Hindlimb muscle (tissue), 1 donor: Measurements from ENCODE around the gene TMEM63C. TPM values are rescaled to one million over a fixed set of nuclear protein-coding genes. Genes with fewer than 3 reads are reported as not detected.

Experiments
- DNase-seq: peaks from one replicate; pipeline ENCODE4 v3.0.0-alpha.2; 2013
- polyA plus RNA-seq: library from polyadenylated mRNA; unstranded; fragments of 120-200 nt; gene quantifications from one replicate; pipeline ENCODE4 v1.2.1, GENCODE V29; 2013; ENCODE audit not compliant: insufficient read length

Gene TMEM63C
- polyA plus RNA-seq, 1 donor = 1.0 TPM

DNA sequence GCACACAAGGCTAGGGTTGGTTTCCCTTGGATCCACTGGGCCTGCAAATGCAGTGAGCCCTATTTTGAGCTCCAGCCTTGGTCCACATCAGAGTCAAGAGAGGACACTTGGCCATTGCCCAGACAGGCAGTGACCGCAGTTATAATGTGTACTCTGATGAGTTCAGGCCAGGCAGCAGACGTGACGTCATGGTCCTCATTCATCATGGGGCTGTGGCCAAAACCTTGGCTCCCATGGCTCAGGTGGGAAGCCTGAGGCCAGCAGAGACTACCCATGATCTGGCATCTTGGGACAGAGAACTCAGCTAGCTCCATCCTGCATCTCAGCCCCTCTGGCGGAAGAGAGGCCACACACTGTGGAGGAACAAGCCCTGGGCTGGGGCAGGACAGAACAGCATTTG lies 16.4 kb downstream of the TMEM63C start:
- no peak for DNase-seq

DNA sequence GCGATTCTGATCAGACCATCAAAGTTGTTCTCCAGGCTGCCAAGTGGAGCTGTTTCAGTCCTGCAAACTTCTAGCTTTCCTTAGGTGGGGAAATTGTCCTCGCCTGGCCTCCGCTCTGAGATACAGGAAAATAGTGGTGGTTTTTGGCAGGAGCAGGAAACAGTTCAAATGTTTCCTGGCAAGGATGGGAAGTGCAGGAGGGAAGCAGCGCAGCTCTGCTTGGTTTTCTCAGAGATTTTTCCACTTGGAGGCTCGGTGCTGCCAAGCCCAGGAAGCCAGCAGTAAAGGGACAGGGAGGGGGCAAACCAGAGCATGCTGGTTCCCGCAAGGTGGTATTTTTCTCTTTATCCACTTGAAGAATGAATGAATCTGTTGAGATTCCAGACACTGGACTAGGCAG lies 17.0 kb downstream of the TMEM63C start:
- peak; percentile 37 for DNase-seq

DNA sequence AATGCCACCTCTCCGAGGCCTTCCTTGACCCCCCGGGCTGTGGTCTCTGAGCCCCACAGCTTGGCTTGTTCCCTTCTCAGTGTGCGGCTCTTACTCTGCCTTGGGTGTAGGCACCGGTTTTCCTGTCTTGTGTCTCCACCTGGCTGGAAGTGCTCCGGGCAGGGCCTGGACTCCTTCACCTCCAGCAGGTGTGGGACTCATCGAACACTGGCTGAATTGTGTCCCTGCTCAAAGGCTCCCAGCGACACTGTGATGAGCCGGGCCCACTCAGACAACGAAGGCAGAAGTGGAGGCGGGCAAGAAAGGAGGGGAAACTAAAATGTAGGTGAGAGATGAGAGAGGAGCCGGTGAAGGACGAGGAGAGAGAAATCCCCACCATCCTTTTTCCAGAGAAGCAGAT lies 18.0 kb downstream of the TMEM63C start:
- no peak for DNase-seq

DNA sequence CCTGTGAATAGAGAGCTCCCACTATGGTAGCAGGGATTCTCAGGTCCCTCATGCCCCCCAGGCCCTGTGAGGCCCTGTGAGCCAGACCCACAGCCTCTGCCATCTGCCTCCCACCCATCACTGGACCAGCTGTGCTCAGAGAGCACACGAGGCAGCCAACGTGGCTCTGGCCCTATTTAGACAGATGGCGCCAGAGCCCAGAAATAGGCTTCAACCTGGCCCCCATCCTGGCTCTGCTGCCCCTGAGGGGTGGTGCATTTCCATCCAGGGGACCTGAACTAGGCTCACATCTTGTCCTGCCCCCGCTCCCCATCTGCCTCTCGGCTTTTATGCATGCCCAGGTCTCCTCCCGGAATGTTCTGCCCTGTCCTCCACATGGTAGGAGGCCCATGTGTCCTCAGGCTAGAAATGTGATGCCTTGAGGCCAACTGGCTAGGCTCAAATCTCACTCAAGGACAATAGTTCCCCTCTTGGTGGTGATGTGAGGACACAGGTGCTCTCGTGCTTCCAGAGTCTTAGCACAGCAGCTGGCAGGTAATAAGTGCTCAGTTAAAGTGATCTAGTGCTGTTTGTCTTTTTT lies 18.9 kb downstream of the TMEM63C start:
- no peak for DNase-seq

GRCh38 chr14:77201696-77202095 lies 20.1 kb downstream of the TMEM63C start:
- DNase-seq = no peak

- no peak for DNase-seq
Measured at GRCh38 chr14:77203611-77204458, 22.2 kb downstream of the TMEM63C start.

- DNase-seq = no peak
Measured at GRCh38 chr14:77204459-77204771, 22.8 kb downstream of the TMEM63C start.

- DNase-seq = no peak
Measured at GRCh38 chr14:77204907-77205306, 23.3 kb downstream of the TMEM63C start.

- no peak for DNase-seq
Measured at GRCh38 chr14:77205566-77205965, 24.0 kb downstream of the TMEM63C start.

- no peak for DNase-seq
Measured at GRCh38 chr14:77206261-77206824, 24.7 kb downstream of the TMEM63C start.

DNA sequence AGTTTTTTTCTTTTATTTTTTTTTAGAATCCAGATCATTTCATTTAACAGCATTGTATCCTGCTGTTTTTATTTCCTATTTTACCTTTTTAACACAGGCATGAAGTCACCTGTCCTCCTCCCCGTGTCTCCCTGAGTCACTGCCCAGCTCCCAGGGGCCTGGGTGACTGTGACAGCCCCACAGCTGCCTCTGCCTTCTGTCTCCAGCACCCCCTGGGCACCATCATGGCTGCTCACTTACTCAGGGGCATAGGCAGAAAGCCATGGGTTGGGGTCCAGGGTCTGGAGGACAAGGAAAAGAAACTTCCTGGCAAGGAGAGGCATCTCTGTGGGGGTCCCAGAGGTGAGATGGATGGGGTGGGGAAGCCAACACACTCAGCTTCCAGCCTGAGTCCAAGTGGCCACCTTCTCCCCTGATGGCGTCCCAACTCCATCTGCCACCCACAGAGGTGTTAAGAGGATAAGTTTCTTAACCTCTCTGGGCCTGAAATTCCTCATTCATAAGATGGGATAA lies 25.3 kb downstream of the TMEM63C start:
- DNase-seq = no peak

DNA sequence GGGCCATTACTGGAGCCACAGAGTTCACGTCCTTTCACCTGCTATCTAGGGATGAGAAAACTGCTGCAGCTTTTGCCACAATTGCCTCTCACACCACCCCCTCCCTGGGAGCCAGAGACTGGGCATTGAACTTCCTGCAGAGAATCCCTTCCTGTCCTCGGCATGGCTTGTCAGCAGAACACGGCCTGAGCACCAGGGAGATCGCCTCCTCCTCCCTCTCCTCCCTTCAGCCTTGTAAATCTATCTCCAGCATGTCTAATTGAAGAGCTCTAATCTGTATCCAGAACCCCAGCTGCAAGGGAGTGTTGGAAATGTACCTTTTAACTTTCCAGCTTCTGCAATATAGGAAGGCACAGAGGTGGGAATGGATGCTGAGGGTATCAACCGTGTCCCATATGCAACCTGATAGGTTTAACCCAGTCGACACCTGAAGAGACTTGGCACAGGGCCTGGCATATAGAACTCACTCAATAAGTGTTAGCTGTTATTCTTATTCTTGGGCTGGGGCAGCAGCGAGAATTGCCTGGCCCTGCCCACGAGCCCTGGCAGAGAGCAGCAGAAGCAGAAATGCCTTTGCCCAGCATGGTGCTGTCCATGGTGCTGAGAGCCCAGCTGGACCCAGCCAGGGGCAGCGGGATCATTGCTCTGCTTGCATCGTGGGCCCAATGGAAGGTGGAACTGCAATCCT lies 26.8 kb downstream of the TMEM63C start:
- DNase-seq = peak; percentile 72

DNA sequence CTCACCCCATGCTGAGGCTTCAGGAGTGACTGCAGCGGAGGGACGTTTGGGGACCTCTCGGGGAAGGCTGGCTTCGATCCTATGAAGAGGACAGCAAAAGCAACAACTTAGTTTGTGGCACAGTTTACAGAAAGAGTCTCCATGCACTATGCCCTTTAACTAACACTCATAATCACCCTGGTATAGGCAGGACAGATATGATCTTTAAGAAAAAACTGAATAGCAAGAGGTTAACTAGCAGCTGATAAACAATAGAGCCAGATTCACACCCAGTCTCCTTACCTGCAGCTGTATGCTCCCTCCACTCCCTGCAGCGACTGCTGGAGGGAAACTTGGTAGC lies 27.4 kb downstream of the TMEM63C start:
- no peak for DNase-seq

- DNase-seq = no peak
Measured at GRCh38 chr14:77212097-77212870, 30.7 kb downstream of the TMEM63C start.

- DNase-seq = no peak
Measured at GRCh38 chr14:77212943-77213678, 31.5 kb downstream of the TMEM63C start.

- DNase-seq = no peak
Measured at GRCh38 chr14:77213679-77214016, 32.0 kb downstream of the TMEM63C start.

GRCh38 chr14:77214216-77214615 lies 32.6 kb downstream of the TMEM63C start:
- DNase-seq = no peak

DNA sequence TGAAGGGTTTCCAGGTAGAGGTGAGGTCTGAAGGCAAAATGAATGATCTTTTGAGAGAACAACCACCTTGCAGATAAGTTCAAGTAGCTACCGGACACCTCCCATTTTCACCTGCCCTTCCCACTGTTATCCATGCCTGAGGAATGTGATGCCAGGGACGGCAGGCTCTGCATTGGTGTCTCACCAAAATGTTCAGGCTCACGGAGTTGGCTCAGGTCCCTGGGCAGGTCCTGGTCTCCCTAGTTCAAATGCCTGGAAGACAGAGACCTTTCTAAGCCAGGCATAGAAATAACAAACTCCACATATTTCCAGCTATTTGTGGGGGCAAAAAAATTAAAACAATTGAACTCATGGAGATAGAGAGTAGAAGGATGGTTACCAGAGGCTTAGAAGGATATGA lies 36.0 kb downstream of the TMEM63C start:
- no peak for DNase-seq

DNA sequence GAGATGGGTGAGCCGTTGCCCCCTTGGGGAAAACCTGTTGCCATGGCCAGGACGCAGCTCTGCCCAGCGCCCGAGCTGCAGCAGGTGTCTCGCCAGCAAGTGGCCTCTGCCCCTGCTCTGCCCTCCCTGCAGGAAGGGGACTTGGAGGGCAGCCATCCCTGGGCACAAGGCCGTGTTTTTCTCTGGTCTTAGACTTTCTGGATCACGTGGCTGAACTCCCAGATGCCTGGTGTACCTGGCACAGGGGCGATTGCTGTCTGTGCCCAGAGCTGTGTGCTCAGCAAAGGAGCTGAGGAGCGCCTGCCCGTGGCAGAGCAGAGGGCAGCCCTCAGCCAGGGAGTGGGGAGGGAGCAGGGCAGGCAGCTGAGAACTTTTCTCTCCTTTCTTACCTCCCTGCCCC lies 38.0 kb downstream of the TMEM63C start:
- no peak for DNase-seq

GRCh38 chr14:77220246-77221017 lies 38.8 kb downstream of the TMEM63C start:
- DNase-seq = no peak

DNA sequence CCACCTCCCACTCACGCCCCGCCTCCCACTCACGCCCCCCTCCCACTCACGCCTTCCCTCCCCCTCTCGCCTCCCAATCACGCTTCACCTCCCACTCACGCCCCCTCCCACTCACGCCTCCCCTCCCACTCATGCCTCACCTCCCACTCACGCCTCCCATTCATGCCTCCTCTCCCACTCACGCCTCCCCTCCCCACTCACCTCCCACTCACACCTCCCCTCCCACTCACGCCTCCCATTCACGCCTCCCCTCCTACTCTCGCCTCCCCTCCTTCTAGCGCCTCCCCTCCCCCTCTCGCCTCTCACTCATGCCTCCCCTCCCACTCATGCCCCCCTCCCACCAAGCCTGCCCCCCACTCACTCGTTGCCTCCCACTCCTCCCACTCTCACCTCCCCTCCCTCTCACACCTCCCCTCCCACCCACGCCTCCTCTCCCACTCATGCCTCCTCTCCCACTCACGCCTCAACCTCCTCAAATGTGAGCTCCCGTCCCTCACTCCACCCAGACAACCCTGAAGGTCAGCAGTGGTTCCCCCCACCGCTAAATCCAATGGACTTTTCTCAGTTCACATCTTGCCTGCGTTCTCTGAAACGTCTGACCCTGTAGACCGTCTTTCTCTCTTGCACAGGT lies 39.8 kb downstream of the TMEM63C start:
- DNase-seq = no peak
